SK-N-SH (cell line): ENCODE data around the gene LGALS14.

Experiments used
- EP300 ChIP-seq, 2 experiments: IDR thresholded peaks; 2 replicates each; pipeline versions ENCODE4 v1.4.0 to v1.6.1; 2012; ENCODE audit warnings: borderline replicate concordance in 1 of 2, low read depth in 1 of 2, low read length in 1 of 2
- FOXM1 ChIP-seq: IDR thresholded peaks from 2 replicates; pipeline ENCODE4 v1.4.0; 2012; ENCODE audit warnings: low read depth, mild to moderate bottlenecking
- MXI1 ChIP-seq: IDR thresholded peaks from 2 replicates; pipeline ENCODE4 v1.6.1; 2012; ENCODE audit warnings: mild to moderate bottlenecking, low read depth, low read length, improper control_type of control experiment
- TAF1 ChIP-seq: IDR thresholded peaks from 2 replicates; pipeline ENCODE4 v1.6.1; 2012; ENCODE audit warnings: low read depth, mild to moderate bottlenecking, low read length, moderate library complexity, borderline replicate concordance

- TF ChIP-seq TAF1 (no peak), EP300 (IDR thresholded peaks at IDR 0.05; ENCODE audit: borderline replicate concordance in 1 of 2, low read depth in 1 of 2, low read length in 1 of 2) (no peak), FOXM1 (no peak), MXI1 (no peak)
Measured at GRCh38 chr19:39729594-39729993, 25.3 kb downstream of the LGALS14 start.
